SK-N-SH (cell line): ENCODE results near the gene FATE1. TPM values are rescaled to one million over a fixed set of nuclear protein-coding genes. Genes with fewer than 3 reads are reported as not detected.

Experiments
- CTCF ChIA-PET: fragments of 300-600, 350-600 bp; formaldehyde crosslinking; extraction: SDS; loops from one replicate; lab custom pipeline; 2021; lab: Yijun Ruan, JAX
- POLR2A ChIA-PET: fragments of 350-600 bp; sonication (Branson Sonifier 250); formaldehyde crosslinking; extraction: SDS; loops from one replicate; lab custom pipeline; 2020; ENCODE audit warnings: antibody characterized with exemption, inconsistent platforms; lab: Yijun Ruan, JAX
- DNase-seq: peaks from one replicate; pipeline ENCODE4 v3.0.0; 2012
- H2AFZ ChIP-seq: fragments of 200-600 bp; sonication (generic); 2 replicates; pipeline ENCODE4 v1.8.1; 2016; ENCODE audit warnings: antibody characterized with exemption, mild to moderate bottlenecking, low read depth
- H3F3A ChIP-seq: fragments of 200-600 bp; sonication (generic); replicated peaks from 2 replicates; pipeline ENCODE3; 2016; ENCODE audit warnings: antibody characterized with exemption, mild to moderate bottlenecking; ENCODE audit not compliant: insufficient read depth
- H3K27ac ChIP-seq, 2 experiments: fragments of 200-500 bp in 1 of 2; fragments of 200-600 bp in 1 of 2; sonication (Bioruptor generic) in 1 of 2; sonication (generic), shearing (Covaris generic) in 1 of 2; 2 replicates each; pipeline versions ENCODE4 v1.5.1 to v1.6.1; 2014 to 2016; ENCODE audit warnings: low read depth in 2 of 2, inconsistent platforms in 1 of 2, low read length in 1 of 2, mild to moderate bottlenecking in 1 of 2, mixed read lengths in 1 of 2
- H3K27me3 ChIP-seq: fragments of 200-600 bp; sonication (generic), shearing (Covaris generic); 2 replicates; pipeline ENCODE4 v1.6.1; 2016; ENCODE audit warnings: mixed run types; ENCODE audit not compliant: insufficient read depth
- H3K36me3 ChIP-seq, 2 experiments: fragments of 200-500 bp in 1 of 2; fragments of 200-600 bp in 1 of 2; sonication (Bioruptor generic) in 1 of 2; sonication (generic) in 1 of 2; replicated peaks in 1 of 2; 2 replicates each; pipeline versions ENCODE3 to v1.5.1; 2014 to 2016; ENCODE audit warnings: low read length in 1 of 2, mild to moderate bottlenecking in 1 of 2; ENCODE audit not compliant: insufficient read depth in 2 of 2, control insufficient read depth in 1 of 2
- H3K4me1 ChIP-seq, 2 experiments: fragments of 200-500 bp in 1 of 2; fragments of 200-600 bp in 1 of 2; sonication (Bioruptor generic) in 1 of 2; sonication (generic), shearing (Covaris generic) in 1 of 2; 2 replicates each; pipeline versions ENCODE4 v1.5.1 to v1.6.1; 2014 to 2016; ENCODE audit warnings: low read depth in 1 of 2, low read length in 1 of 2, mixed run types in 1 of 2; ENCODE audit not compliant: insufficient read depth in 2 of 2, control insufficient read depth in 1 of 2
- H3K4me2 ChIP-seq: fragments of 200-600 bp; sonication (generic), shearing (Covaris generic); 2 replicates; pipeline ENCODE4 v1.6.1; 2017; ENCODE audit warnings: mixed run types
- H3K4me3 ChIP-seq, 2 experiments: fragments of 200-500 bp in 1 of 2; fragments of 200-600 bp in 1 of 2; sonication (Bioruptor generic) in 1 of 2; sonication (generic), shearing (Covaris generic) in 1 of 2; 2 replicates each; pipeline versions ENCODE4 v1.5.1 to v1.8.1; 2014 to 2016; ENCODE audit warnings: low read depth in 2 of 2, inconsistent platforms in 1 of 2, low read length in 1 of 2, mild to moderate bottlenecking in 1 of 2, mixed read lengths in 1 of 2, moderate library complexity in 1 of 2
- H3K79me2 ChIP-seq: fragments of 200-600 bp; sonication (generic); 2 replicates; pipeline ENCODE4 v1.8.1; 2017; ENCODE audit warnings: mild to moderate bottlenecking; ENCODE audit not compliant: insufficient read depth
- H3K9ac ChIP-seq: fragments of 200-600 bp; sonication (generic); 2 replicates; pipeline ENCODE4 v1.6.1; 2017; ENCODE audit warnings: mixed run types
- H3K9me2 ChIP-seq: fragments of 200-600 bp; sonication (generic); 2 replicates; pipeline ENCODE4 v1.6.1; 2017; ENCODE audit warnings: mixed run types
- H3K9me3 ChIP-seq: fragments of 200-600 bp; sonication (generic); 2 replicates; pipeline ENCODE4 v1.6.1; 2017; ENCODE audit warnings: mixed run types, mild to moderate bottlenecking, moderate library complexity
- H4K20me1 ChIP-seq: fragments of 200-600 bp; sonication (generic); 2 replicates; pipeline ENCODE4 v1.6.1; 2017; ENCODE audit warnings: mild to moderate bottlenecking, mixed run types; ENCODE audit not compliant: insufficient read depth
- CTCF ChIP-seq: fragments of 200-600 bp; sonication (generic); IDR thresholded peaks from 2 replicates; pipeline ENCODE4 v1.6.1; 2017; ENCODE audit warnings: antibody characterized with exemption, mild to moderate bottlenecking, moderate library complexity
- GATA2 ChIP-seq: sonication (generic); formaldehyde crosslinking; IDR thresholded peaks from 2 replicates; pipeline ENCODE4 v1.5.0; 2020; ENCODE audit warnings: mild to moderate bottlenecking, missing genetic modification reagents
- JUND ChIP-seq: IDR thresholded peaks from 2 replicates; pipeline ENCODE4 v1.4.0; 2012
- PBX3 ChIP-seq: IDR thresholded peaks from 2 replicates; pipeline ENCODE4; 2012
- POLR2AphosphoS5 ChIP-seq: IDR thresholded peaks from 2 replicates; pipeline ENCODE4 v1.6.1; 2012; ENCODE audit warnings: low read depth, low read length
- RAD21 ChIP-seq: IDR thresholded peaks from 2 replicates; pipeline ENCODE4 v1.6.1; 2012; ENCODE audit warnings: mild to moderate bottlenecking, low read length
- REST ChIP-seq: IDR thresholded peaks from 2 replicates; pipeline ENCODE4 v1.6.1; 2012; ENCODE audit warnings: mild to moderate bottlenecking, low read depth, low read length, moderate library complexity
- RFX5 ChIP-seq: IDR thresholded peaks from 2 replicates; pipeline ENCODE4 v1.6.1; 2012; ENCODE audit warnings: mild to moderate bottlenecking, improper control_type of control experiment, low read length
- SMC3 ChIP-seq: IDR thresholded peaks from 2 replicates; pipeline ENCODE4 v1.6.1; 2012; ENCODE audit warnings: low read depth, low read length, improper control_type of control experiment
- TEAD4 ChIP-seq: IDR thresholded peaks from 2 replicates; pipeline ENCODE4 v1.4.0; 2012; ENCODE audit warnings: mild to moderate bottlenecking, borderline replicate concordance; ENCODE audit not compliant: insufficient read depth
- WGBS: methylation state at CpG from one replicate; pipeline ENCODE4 v1.1.6; 2017; ENCODE audit warnings: low lambda C conversion rate; 5-methylcytosine and 5-hydroxymethylcytosine counted together
- polyA plus RNA-seq, 3 experiments: library from polyadenylated mRNA; depleted of rRNA; stranded (reverse); fragments of >200 nt; gene quantifications; 2 replicates each; pipeline ENCODE4 v1.2.3, GENCODE V29; 2012

The FATE1 gene
- polyA plus RNA-seq, 1 of the 3 experiments (the other 2 are of a cell fraction) = not detected

- no peaks in the 10 kb centered on the region for H3K79me2 ChIP-seq
- TF ChIP-seq SMC3 = peak; percentile 62
- TF ChIP-seq POLR2AphosphoS5 = no peak
- peak; percentile 55 for TF ChIP-seq CTCF
- TF ChIP-seq RAD21 = peak; percentile 41
- no peak for TF ChIP-seq TEAD4
- TF ChIP-seq REST = no peak
- TF ChIP-seq RFX5 = no peak
- no peak overlapping the region for H3K4me3 ChIP-seq
- H3K9ac ChIP-seq = no peak overlapping the region
- no peaks in the 10 kb centered on the region for H3F3A ChIP-seq
- H3K27ac ChIP-seq = no peak overlapping the region
- H2AFZ ChIP-seq = no peak overlapping the region
- WGBS = 25% methylated on average over 23 of the region's 24 CpGs
- ChIA-PET CTCF (interaction anchor here (0.6 to 2.2 kb wide), 5 partner anchors 9 to 910 kb away, joined by 3 to 15 read pairs (median 3); no protein-coding TSS in a partner anchor), POLR2A (no interaction called here)
- no peaks in the 10 kb centered on the region for H3K36me3 ChIP-seq
- H4K20me1 ChIP-seq = no peaks in the 10 kb centered on the region
- peak; percentile 58 for DNase-seq
- no peaks in the 10 kb centered on the region for H3K9me2 ChIP-seq
- H3K4me2 ChIP-seq = no peak overlapping the region
- peaks cover 39% of the 10 kb centered on the region for H3K27me3 ChIP-seq
- no peaks in the 10 kb centered on the region for H3K4me1 ChIP-seq
- H3K9me3 ChIP-seq = no peaks in the 10 kb centered on the region
Measured at GRCh38 chrX:151722241-151722846, 6.5 kb downstream of the FATE1 start.

GRCh38 chrX:151723156-151723760 lies 7.4 kb downstream of the FATE1 start:
- no peaks in the 10 kb centered on the region for H3K79me2 ChIP-seq
- H3K9me3 ChIP-seq = no peaks in the 10 kb centered on the region
- H3K4me1 ChIP-seq = no peaks in the 10 kb centered on the region
- no peak overlapping the region for H2AFZ ChIP-seq
- no peak for TF ChIP-seq JUND
- TF ChIP-seq PBX3 = no peak
- TF ChIP-seq GATA2 (CRISPR knock-in tag) = no peak
- no peaks in the 10 kb centered on the region for H3K9me2 ChIP-seq
- 10% methylated on average over 3 of the region's 7 CpGs for WGBS
- H3K4me3 ChIP-seq = no peak overlapping the region
- no peak for DNase-seq
- CTCF ChIA-PET = interaction anchor here (0.6 to 2.2 kb wide), 4 partner anchors 9 to 1084 kb away, joined by 3 to 15 read pairs (median 3); no protein-coding TSS in a partner anchor
- no peak overlapping the region for H3K27ac ChIP-seq
- POLR2A ChIA-PET = no interaction called here
- no peaks in the 10 kb centered on the region for H3F3A ChIP-seq
- H3K9ac ChIP-seq = no peak overlapping the region
- no peaks in the 10 kb centered on the region for H3K36me3 ChIP-seq
- no peak overlapping the region for H3K4me2 ChIP-seq
- no peaks in the 10 kb centered on the region for H4K20me1 ChIP-seq
- peaks cover 34% of the 10 kb centered on the region for H3K27me3 ChIP-seq
